Inflammatory macrophage treated with lipopolysaccharide for 1 hour (primary cell): Measurements from ENCODE around the gene HBA1.
"Not testable (repeated sequence)": the region's sequence is repeated elsewhere in the genome, so short reads cannot be mapped to it uniquely, and the experiment has no call there.

Experiments
- DNase-seq, 2 donors: peaks; one replicate each; pipeline ENCODE4 v3.0.0-alpha.2; 2020 to 2022

The HBA1 gene

GRCh38 chr16:211631-212180 lies 35.2 kb downstream of the HBA1 start:
- DNase-seq: not testable (repeated sequence)

- no peak for DNase-seq
Observed at GRCh38 chr16:212999-213398, 36.5 kb downstream of the HBA1 start.

GRCh38 chr16:220021-220420 lies 43.5 kb downstream of the HBA1 start:
- no peak for DNase-seq
